Left lung (tissue), 10 donors: ENCODE measurements around the gene FBXO41. TPM values are rescaled to one million over a fixed set of nuclear protein-coding genes. Genes with fewer than 3 reads are reported as not detected.

ENCODE experiments used
- ATAC-seq: fragments of 200-7000 bp; cut with Tn5 transposase; one replicate; pipeline ENCODE4 v1.9.1; 2020; ENCODE audit warnings: moderate library complexity
- DNase-seq, 4 donors: peaks; one replicate each; pipeline ENCODE4 v3.0.0-alpha.2; 2013 to 2020
- H3K27ac ChIP-seq, 2 donors: fragments of 200-600 bp; sonication (generic) in 1 of 2; one replicate each; pipeline versions ENCODE4 v1.5.0 to v1.8.0; 2020 to 2021
- H3K27me3 ChIP-seq, 2 donors: fragments of 200-600 bp; sonication (generic) in 1 of 2; one replicate each; pipeline versions ENCODE4 v1.5.0 to v1.8.0; 2020 to 2021
- H3K36me3 ChIP-seq, 2 donors: fragments of 200-600 bp; sonication (generic) in 1 of 2; one replicate each; pipeline versions ENCODE4 v1.5.0 to v1.8.0; 2020 to 2021
- H3K4me1 ChIP-seq, 2 donors: fragments of 200-600 bp; one replicate each; pipeline ENCODE4 v1.8.0; 2021
- H3K4me3 ChIP-seq, 2 donors: fragments of 200-600 bp; sonication (generic) in 1 of 2; one replicate each; pipeline versions ENCODE4 v1.5.0 to v1.8.0; 2020 to 2021; ENCODE audit warnings: mild to moderate bottlenecking in 1 of 2
- H3K9me3 ChIP-seq, 2 donors: fragments of 200-600 bp; sonication (generic) in 1 of 2; one replicate each; pipeline versions ENCODE4 v1.5.0 to v1.8.0; 2020 to 2021
- CTCF ChIP-seq, 2 donors: fragments of 200-600 bp; sonication (generic) in 1 of 2; IDR thresholded peaks; one replicate each; pipeline versions ENCODE4 v1.5.0 to v1.8.0; 2021; ENCODE audit warnings: antibody characterized with exemption in 2 of 2
- intact Hi-C, 2 donors: fragments of 100-400 bp; cut with DNase I; formaldehyde crosslinking; loops; one replicate each; pipeline versions ENCODE4 v1.11.2 to v1.14.2; 2022
- polyA plus RNA-seq, 6 donors: library from polyadenylated mRNA; unstranded; fragments of 120-200 nt; gene quantifications; one replicate each; pipeline ENCODE4 v1.2.1, GENCODE V29; 2013; ENCODE audit not compliant: insufficient read length in 6 of 6
- total RNA-seq, 2 donors: library from RNA; stranded (reverse); fragmentation: NEBNext Ultra II Directional; extraction: Animal tissue kit (Norgen Biotek cat#: 25700); gene quantifications; one replicate each; pipeline ENCODE4 v1.2.1, GENCODE V29; 2021
- donor health status: DM: no; HTN: yes; CAD: no.
- donor health status: DM: no; HTN: no; CAD: no.

The FBXO41 gene
- total and polyA plus RNA-seq, 8 donors, result 1.4 to 3.5 (median 1.9) TPM

GRCh38 chr2:73297586-73297985 is 13.3 kb upstream of the FBXO41 start:
- Histone ChIP-seq H3K27ac (no peak overlapping the region), H3K36me3 (no peaks in the 10 kb centered on the region), H3K27me3 (peaks cover 34 to 64% of the 10 kb centered on the region in 2 donors), H3K4me1 (peaks cover 0 to 8% of the 10 kb centered on the region in 2 donors), H3K9me3 (no peaks in the 10 kb centered on the region), H3K4me3 (no peak overlapping the region)
- intact Hi-C loops, result no loop called here
- DNase-seq (no peak), ATAC-seq (no peak)
- no peak for TF ChIP-seq CTCF (IDR thresholded peaks at IDR 0.05)

GRCh38 chr2:73297151-73297559 is 12.9 kb upstream of the FBXO41 start:
- H3K27me3 ChIP-seq, result peaks cover 38 to 68% of the 10 kb centered on the region in 2 donors

GRCh38 chr2:73295751-73296400 is 11.6 kb upstream of the FBXO41 start:
- Histone ChIP-seq H3K27me3 (peaks cover 51 to 81% of the 10 kb centered on the region in 2 donors), H3K36me3 (no peaks in the 10 kb centered on the region), H3K9me3 (no peaks in the 10 kb centered on the region), H3K4me3 (no peak overlapping the region), H3K27ac (no peak overlapping the region), H3K4me1 (peaks cover 8 to 23% of the 10 kb centered on the region in 2 donors)
- TF ChIP-seq CTCF (IDR thresholded peaks at IDR 0.05), result no peak
- intact Hi-C loops, result no loop called here
- DNase-seq, result no peak
- no peak for ATAC-seq

More at GRCh38 chr2:73297151-73297559, 12.9 kb upstream of the FBXO41 start:
- H3K36me3 ChIP-seq, result no peaks in the 10 kb centered on the region
- H3K27ac ChIP-seq, result no peak overlapping the region
- H3K9me3 ChIP-seq, result no peaks in the 10 kb centered on the region
- ATAC-seq, result no peak
- no peak for TF ChIP-seq CTCF (IDR thresholded peaks at IDR 0.05)
- no peak overlapping the region for H3K4me3 ChIP-seq
- intact Hi-C loops, result no loop called here
- DNase-seq, result no peak
- peaks cover 0 to 10% of the 10 kb centered on the region in 2 donors for H3K4me1 ChIP-seq

GRCh38 chr2:73294239-73294638 is 10.0 kb upstream of the FBXO41 start:
- intact Hi-C loops, result no loop called here
- H3K36me3 ChIP-seq, result no peaks in the 10 kb centered on the region
- H3K27me3 ChIP-seq, result peaks cover 56 to 95% of the 10 kb centered on the region in 2 donors
- DNase-seq (no peak), ATAC-seq (no peak)
- peaks cover 8 to 24% of the 10 kb centered on the region in 2 donors for H3K4me1 ChIP-seq
- TF ChIP-seq CTCF (IDR thresholded peaks at IDR 0.05), result no peak
- H3K27ac ChIP-seq, result no peak overlapping the region
- no peaks in the 10 kb centered on the region for H3K9me3 ChIP-seq
- no peak overlapping the region for H3K4me3 ChIP-seq

- peak; percentile 66 for ATAC-seq
Measured at GRCh38 chr2:73293534-73294171, 9.4 kb upstream of the FBXO41 start, which contains the start of gene EGR4. TSS of gene EGR4 (minus strand) at chr2:73293548. CDS start at chr2:73293317, 231 bp downstream.

More at GRCh38 chr2:73293534-73294171, 9.4 kb upstream of the FBXO41 start, which contains the start of gene EGR4:
- Histone ChIP-seq H3K9me3 (no peaks in the 10 kb centered on the region), H3K27me3 (peaks cover 56 to 95% of the 10 kb centered on the region in 2 donors), H3K27ac (no peak within 1 kb of the TSS), H3K4me3 (peak within 1 kb of the TSS; percentile 21 to 45), H3K4me1 (peaks cover 8 to 24% of the 10 kb centered on the region in 2 donors), H3K36me3 (no peaks in the 10 kb centered on the region)
- TF ChIP-seq CTCF (IDR thresholded peaks at IDR 0.05), result no peak
- peak in 3 of 4 donors; percentile 61 to 85 (median 70) for DNase-seq
- intact Hi-C loops, result no loop called here
